Body of pancreas (tissue), 4 donors: Measurements from ENCODE around the gene MRPL34. TPM values are rescaled to one million over a fixed set of nuclear protein-coding genes. Genes with fewer than 3 reads are reported as not detected.

Experiments used
- ATAC-seq: fragments of 150-250 bp; one replicate; pipeline ENCODE4 v1.9.1; 2016
- DNase-seq, 4 donors: peaks; one replicate each; pipeline ENCODE4 v3.0.0-alpha.2; 2019
- H3K27ac ChIP-seq, 4 donors: fragments of 200-600 bp; sonication (generic); 1 replicate in 3 of 4; 2 replicates in 1 of 4; pipeline versions ENCODE4 v1.5.1 to v1.6.1; 2016 to 2019; ENCODE audit warnings: mild to moderate bottlenecking in 1 of 4, mixed read lengths in 1 of 4, moderate library complexity in 1 of 4
- H3K27me3 ChIP-seq, 2 donors: fragments of 200-600 bp; sonication (generic); one replicate each; pipeline ENCODE4 v1.6.0; 2016; ENCODE audit warnings: mild to moderate bottlenecking in 1 of 2
- H3K36me3 ChIP-seq, 2 donors: fragments of 200-600 bp; sonication (generic); replicated peaks in 1 of 2; 2 replicates each; pipeline ENCODE4 v1.5.1; 2016; ENCODE audit warnings: low read depth in 2 of 2; ENCODE audit not compliant: insufficient read depth in 1 of 2
- H3K4me1 ChIP-seq: fragments of 200-600 bp; sonication (generic); one replicate; pipeline ENCODE4 v1.6.0; 2016
- H3K4me3 ChIP-seq, 2 donors: fragments of 200-600 bp; sonication (generic); 1 replicate in 1 of 2; 2 replicates in 1 of 2; pipeline ENCODE4 v1.5.1; 2016 to 2019
- H3K9me3 ChIP-seq, 3 donors: fragments of 200-600 bp; sonication (generic); 1 replicate in 2 of 3; 2 replicates in 1 of 3; pipeline ENCODE4 v1.5.1; 2016
- CTCF ChIP-seq, 7 experiments: fragments of 450-650 bp in 4 of 7; fragments of 200-600 bp in 3 of 7; sonication (generic) in 3 of 7; IDR thresholded peaks; one replicate each; pipeline ENCODE4 v1.5.1; 2016 to 2019; ENCODE audit warnings: antibody characterized with exemption in 7 of 7
- POLR2A ChIP-seq, 3 donors: fragments of 450-650 bp; IDR thresholded peaks; one replicate each; pipeline ENCODE4 v1.6.1; 2016; ENCODE audit warnings: antibody characterized with exemption in 3 of 3, mild to moderate bottlenecking in 2 of 3
- WGBS, 2 donors: methylation state at CpG; one replicate each; pipeline ENCODE4 v1.1.5; 2017; 5-methylcytosine and 5-hydroxymethylcytosine counted together
- intact Hi-C: fragments of 100-400 bp; cut with DNase I; formaldehyde crosslinking; loops from one replicate; pipeline ENCODE4 v1.15.1; 2023
- total RNA-seq, 2 donors: library from RNA; depleted of rRNA; stranded (reverse); fragments of >200 nt; gene quantifications; one replicate each; pipeline ENCODE4 v1.1.0, GENCODE V29; 2016

The MRPL34 gene
- total RNA-seq, 2 donors from 2014 or later = 47.7 to 152 TPM

- H3K4me1 ChIP-seq = peaks cover 16% of the 10 kb centered on the region
- ATAC-seq (no peak), DNase-seq (no peak)
- H3K27me3 ChIP-seq = no peaks in the 10 kb centered on the region
- intact Hi-C loops = no loop called here
- no peak overlapping the region for H3K27ac ChIP-seq
- H3K36me3 ChIP-seq = no peaks in the 10 kb centered on the region
- no peak overlapping the region for H3K4me3 ChIP-seq
- 82 to 88% methylated on average over 7 to 17 of the region's 17 CpGs for WGBS, 2 donors
- no peak for TF ChIP-seq POLR2A (IDR thresholded peaks at IDR 0.05)
- no peak for TF ChIP-seq CTCF (IDR thresholded peaks at IDR 0.05)
- H3K9me3 ChIP-seq = no peaks in the 10 kb centered on the region
These were observed 35.2 kb downstream of the MRPL34 start for GRCh38 chr19:17340871-17341357.

GRCh38 chr19:17341386-17341785, 35.7 kb downstream of the MRPL34 start:
- intact Hi-C loops = no loop called here
- DNase-seq = no peak
- H3K36me3 ChIP-seq = no peaks in the 10 kb centered on the region
- H3K4me3 ChIP-seq = no peak overlapping the region
- no peak for TF ChIP-seq CTCF (IDR thresholded peaks at IDR 0.05)
- no peak for TF ChIP-seq POLR2A (IDR thresholded peaks at IDR 0.05)
- ATAC-seq = no peak
- H3K9me3 ChIP-seq = no peaks in the 10 kb centered on the region
- no peak overlapping the region for H3K27ac ChIP-seq
- peaks cover 12% of the 10 kb centered on the region for H3K4me1 ChIP-seq
- WGBS, 2 donors = 81 to 84% methylated on average over 4 to 12 of the region's 15 CpGs
- H3K27me3 ChIP-seq = no peaks in the 10 kb centered on the region

- Histone ChIP-seq H3K4me3 (no peak overlapping the region), H3K4me1 (peaks cover 12% of the 10 kb centered on the region), H3K36me3 (no peaks in the 10 kb centered on the region), H3K27me3 (no peaks in the 10 kb centered on the region), H3K9me3 (no peaks in the 10 kb centered on the region), H3K27ac (no peak overlapping the region)
- TF ChIP-seq POLR2A (IDR thresholded peaks at IDR 0.05) (no peak), CTCF (IDR thresholded peaks at IDR 0.05) (no peak)
- ATAC-seq (no peak), DNase-seq (no peak)
- intact Hi-C loops = no loop called here
- 81 to 82% methylated on average over 7 of the region's 7 CpGs for WGBS, 2 donors
These were observed 36.2 kb downstream of the MRPL34 start for GRCh38 chr19:17341845-17342244.

- no peaks in the 10 kb centered on the region for H3K36me3 ChIP-seq
- H3K27me3 ChIP-seq = no peaks in the 10 kb centered on the region
- 5 to 12% methylated on average over 15 to 24 of the region's 24 CpGs for WGBS, 2 donors
- DNase-seq (peak; percentile 65 to 80 (median 70)), ATAC-seq (peak; percentile 81)
- TF ChIP-seq POLR2A (IDR thresholded peaks at IDR 0.05) (no peak), CTCF (IDR thresholded peaks at IDR 0.05) (peak; percentile 77 to 93 (median 86))
- peak overlapping the region in 1 of 4 donors; percentile 21 for H3K27ac ChIP-seq
- no peaks in the 10 kb centered on the region for H3K9me3 ChIP-seq
- intact Hi-C loops = no loop called here
- H3K4me1 ChIP-seq = no peaks in the 10 kb centered on the region
- no peak overlapping the region for H3K4me3 ChIP-seq
These were observed 40.5 kb downstream of the MRPL34 start for GRCh38 chr19:17346109-17346671.

GRCh38 chr19:17347361-17347760, 41.7 kb downstream of the MRPL34 start:
- H3K9me3 ChIP-seq = no peaks in the 10 kb centered on the region
- H3K27ac ChIP-seq = peak overlapping the region in 2 of 4 donors; percentile 21 to 32
- H3K27me3 ChIP-seq = no peaks in the 10 kb centered on the region
- intact Hi-C loops = no loop called here
- H3K4me1 ChIP-seq = no peaks in the 10 kb centered on the region
- 21 to 100% methylated on average over 1 to 6 of the region's 6 CpGs for WGBS, 2 donors
- H3K4me3 ChIP-seq = no peak overlapping the region
- no peak for ATAC-seq
- no peak for DNase-seq
- TF ChIP-seq POLR2A (IDR thresholded peaks at IDR 0.05) (no peak), CTCF (IDR thresholded peaks at IDR 0.05) (no peak)
- H3K36me3 ChIP-seq = no peaks in the 10 kb centered on the region
